H1 (cell line): ENCODE data around the gene ACBD4.

Experiments used
- ATF2 ChIP-seq: IDR thresholded peaks from 2 replicates; pipeline ENCODE4 v1.6.1; 2012; ENCODE audit warnings: low read length, inconsistent platforms
- CBX8 ChIP-seq: fragments of 300-800, 300-1000 bp; sonication (generic); IDR thresholded peaks from 2 replicates; pipeline ENCODE4 v1.7.1; 2016; ENCODE audit warnings: low read depth, low read length, borderline replicate concordance
- CTCF ChIP-seq, 3 experiments: IDR thresholded peaks; 1 replicate in 2 of 3; 2 replicates in 1 of 3; pipeline versions ENCODE4 v1.5.1 to v1.6.1; 2011; ENCODE audit warnings: low read length in 3 of 3, mild to moderate bottlenecking in 3 of 3, inconsistent platforms in 2 of 3, low read depth in 1 of 3, moderate library complexity in 1 of 3; ENCODE audit not compliant: insufficient read depth in 1 of 3; ENCODE audit errors: control extremely low read depth in 1 of 3
- EGR1 ChIP-seq: IDR thresholded peaks from 2 replicates; pipeline ENCODE4 v1.6.1; 2011; ENCODE audit warnings: low read depth, low read length, borderline replicate concordance
- GABPA ChIP-seq: IDR thresholded peaks from 2 replicates; pipeline ENCODE4 v1.6.1; 2011; ENCODE audit warnings: mild to moderate bottlenecking, low read length, moderate library complexity, borderline replicate concordance; ENCODE audit not compliant: insufficient read depth
- HDAC2 ChIP-seq, 2 experiments: fragments of 300-600 bp in 1 of 2; sonication (generic) in 1 of 2; IDR thresholded peaks; 2 replicates each; pipeline ENCODE4 v1.6.1; 2011 to 2012; ENCODE audit warnings: low read depth in 2 of 2, low read length in 2 of 2, mild to moderate bottlenecking in 2 of 2, moderate library complexity in 2 of 2, borderline replicate concordance in 1 of 2, inconsistent platforms in 1 of 2
- HDAC6 ChIP-seq: IDR thresholded peaks from one replicate; pipeline ENCODE4 v1.7.1; 2012; ENCODE audit warnings: low read depth, mild to moderate bottlenecking, inconsistent platforms, low read length, moderate library complexity
- POLR2A ChIP-seq, 2 experiments: IDR thresholded peaks; 1 replicate in 1 of 2; 2 replicates in 1 of 2; pipeline ENCODE4 v1.6.1; 2011; ENCODE audit warnings: low read depth in 2 of 2, low read length in 2 of 2, mild to moderate bottlenecking in 2 of 2; ENCODE audit errors: control extremely low read depth in 1 of 2
- TAF7 ChIP-seq: optimal IDR thresholded peaks from 2 replicates; pipeline ENCODE3; 2011; ENCODE audit warnings: low read depth, mild to moderate bottlenecking, inconsistent platforms, low read length, moderate library complexity, borderline replicate concordance
- YY1 ChIP-seq: IDR thresholded peaks from 2 replicates; pipeline ENCODE4 v1.6.1; 2011; ENCODE audit warnings: low read depth, mild to moderate bottlenecking, low read length
- ZNF274 ChIP-seq: IDR thresholded peaks from 2 replicates; pipeline ENCODE4 v1.7.0; 2012; ENCODE audit warnings: low read length, borderline replicate concordance; ENCODE audit errors: extremely low read depth
- TF ChIP-seq, protein P1 (sequence below): IDR thresholded peaks from 2 replicates; pipeline ENCODE4 v1.6.1; 2011; ENCODE audit warnings: low read length, improper control_type of control experiment

GRCh38 chr17:45115871-45116270, 19.6 kb upstream of the ACBD4 start:
- no peak for TF ChIP-seq HDAC6
- no peak for TF ChIP-seq CTCF (IDR thresholded peaks at IDR 0.05; ENCODE audit: control extremely low read depth in 1 of 3, insufficient read depth in 1 of 3, low read depth in 1 of 3, low read length in 3 of 3)
- no peak for TF ChIP-seq POLR2A (IDR thresholded peaks at IDR 0.05; ENCODE audit: control extremely low read depth in 1 of 2, low read depth in 2 of 2, low read length in 2 of 2)
- TF ChIP-seq EGR1, result no peak
- no peak for TF ChIP-seq HDAC2 (IDR thresholded peaks at IDR 0.05; ENCODE audit: borderline replicate concordance in 1 of 2, low read depth in 2 of 2, low read length in 2 of 2)
- TF ChIP-seq ZNF274, result no peak
- no peak for TF ChIP-seq ATF2
- no peak for TF ChIP-seq YY1
- TF ChIP-seq CBX8, result no peak
- TF ChIP-seq GABPA, result no peak
- TF ChIP-seq TAF7, result no peak
- TF ChIP-seq, protein P1, sequence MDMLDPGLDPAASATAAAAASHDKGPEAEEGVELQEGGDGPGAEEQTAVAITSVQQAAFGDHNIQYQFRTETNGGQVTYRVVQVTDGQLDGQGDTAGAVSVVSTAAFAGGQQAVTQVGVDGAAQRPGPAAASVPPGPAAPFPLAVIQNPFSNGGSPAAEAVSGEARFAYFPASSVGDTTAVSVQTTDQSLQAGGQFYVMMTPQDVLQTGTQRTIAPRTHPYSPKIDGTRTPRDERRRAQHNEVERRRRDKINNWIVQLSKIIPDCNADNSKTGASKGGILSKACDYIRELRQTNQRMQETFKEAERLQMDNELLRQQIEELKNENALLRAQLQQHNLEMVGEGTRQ, result no peak
